CD4-positive, alpha-beta T cell treated with Interleukin-17A for 4 hours (primary cell): Measurements from ENCODE around the gene SYCN.

Experiments used
- DNase-seq: peaks from one replicate; pipeline ENCODE4 v3.0.0-alpha.2; 2020; ENCODE audit warnings: mixed read lengths

The SYCN gene

DNA sequence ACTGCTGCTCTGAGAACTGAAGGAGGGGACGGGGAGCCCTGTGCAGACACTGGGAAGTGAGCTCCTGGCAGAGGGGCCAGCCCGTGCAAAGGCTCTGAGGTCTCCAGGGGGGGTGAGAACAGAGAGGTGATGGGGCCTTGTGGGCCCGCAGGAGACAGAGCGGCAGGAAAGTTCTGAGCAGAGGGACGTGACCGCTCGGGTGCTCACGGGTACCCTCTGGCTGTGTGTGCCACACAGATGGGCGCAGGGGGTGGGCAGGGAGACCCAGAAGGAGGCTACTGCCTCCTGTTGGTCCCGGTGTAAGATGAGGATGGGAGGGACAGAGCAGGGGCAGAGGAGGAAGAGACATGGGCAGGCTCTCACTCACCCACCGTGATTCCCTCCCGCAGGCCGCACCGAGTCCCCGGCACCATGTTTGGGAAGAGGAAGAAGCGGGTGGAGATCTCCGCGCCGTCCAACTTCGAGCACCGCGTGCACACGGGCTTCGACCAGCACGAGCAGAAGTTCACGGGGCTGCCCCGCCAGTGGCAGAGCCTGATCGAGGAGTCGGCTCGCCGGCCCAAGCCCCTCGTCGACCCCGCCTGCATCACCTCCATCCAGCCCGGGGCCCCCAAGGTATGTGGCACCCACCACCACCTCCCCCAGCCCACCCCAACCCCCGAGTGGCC is 34.8 kb downstream of the SYCN start:
- DNase-seq = no peak

GRCh38 chr19:39168258-39169142 is 35.6 kb downstream of the SYCN start:
- DNase-seq = no peak

- DNase-seq = no peak
These were observed 36.4 kb downstream of the SYCN start for GRCh38 chr19:39167461-39168257.

- DNase-seq = no peak
These were observed 37.3 kb downstream of the SYCN start for GRCh38 chr19:39166571-39167391.

DNA sequence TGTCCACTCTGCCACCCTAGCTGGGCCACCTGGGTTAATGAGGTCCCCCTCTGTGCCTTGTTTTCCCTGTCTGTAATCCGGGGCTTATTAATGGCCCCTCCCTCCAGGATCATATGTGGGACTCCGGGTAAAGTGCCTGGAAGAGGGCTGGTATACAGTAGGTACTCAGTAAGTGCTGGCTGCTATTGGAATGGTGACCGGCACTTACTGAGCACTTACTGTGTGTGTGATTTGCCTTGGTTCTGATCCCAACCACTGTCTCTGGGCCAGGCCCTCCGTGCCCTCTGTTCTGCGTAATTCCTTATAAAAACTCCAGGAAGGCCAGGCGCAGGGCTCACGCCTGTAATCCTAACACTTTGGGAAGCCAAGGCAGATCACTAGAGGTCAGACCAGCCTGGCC is 38.2 kb downstream of the SYCN start:
- no peak for DNase-seq

DNA sequence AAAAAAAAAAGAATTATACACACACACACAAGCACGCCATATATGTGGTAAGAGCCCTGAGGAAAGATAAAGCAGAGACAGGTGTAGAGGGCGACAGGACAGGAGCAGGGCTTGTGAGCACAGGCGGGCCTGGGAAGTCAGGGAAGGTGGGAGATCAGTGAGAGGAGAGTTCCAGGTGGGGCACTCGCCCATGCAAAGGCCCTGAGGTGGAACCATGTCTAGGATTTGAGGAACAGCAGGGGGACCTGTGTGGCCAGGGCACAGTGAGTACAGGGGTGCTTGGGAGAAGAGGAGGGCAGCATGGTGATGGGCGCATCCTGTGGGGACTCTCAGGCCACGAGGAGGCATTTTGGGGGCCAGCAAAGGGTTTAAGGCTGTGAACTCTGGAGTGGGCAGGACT is 39.8 kb downstream of the SYCN start:
- no peak for DNase-seq

GRCh38 chr19:39163621-39164020 is 40.4 kb downstream of the SYCN start:
- no peak for DNase-seq

- DNase-seq = no peak
These were observed 41.5 kb downstream of the SYCN start for GRCh38 chr19:39162441-39163043.

- no peak for DNase-seq
These were observed 43.0 kb downstream of the SYCN start for GRCh38 chr19:39160889-39161672.

DNA sequence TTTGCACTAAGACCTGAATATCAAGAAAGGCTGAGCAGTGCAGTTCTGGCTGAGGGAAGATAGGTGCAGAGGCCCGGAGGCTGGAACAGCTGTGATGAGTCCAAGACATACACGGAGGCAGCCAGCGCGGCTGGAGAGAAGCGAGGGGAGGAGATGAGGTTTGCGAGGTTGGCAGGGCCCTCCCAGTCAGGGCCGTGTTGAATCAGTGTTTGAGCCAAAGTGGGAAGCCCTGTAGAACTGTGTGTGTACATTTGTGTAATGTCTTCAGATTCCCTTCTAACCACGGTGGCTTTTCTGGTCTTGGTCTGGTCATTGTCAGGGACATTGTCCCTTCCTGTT is 43.6 kb downstream of the SYCN start:
- no peak for DNase-seq

DNA sequence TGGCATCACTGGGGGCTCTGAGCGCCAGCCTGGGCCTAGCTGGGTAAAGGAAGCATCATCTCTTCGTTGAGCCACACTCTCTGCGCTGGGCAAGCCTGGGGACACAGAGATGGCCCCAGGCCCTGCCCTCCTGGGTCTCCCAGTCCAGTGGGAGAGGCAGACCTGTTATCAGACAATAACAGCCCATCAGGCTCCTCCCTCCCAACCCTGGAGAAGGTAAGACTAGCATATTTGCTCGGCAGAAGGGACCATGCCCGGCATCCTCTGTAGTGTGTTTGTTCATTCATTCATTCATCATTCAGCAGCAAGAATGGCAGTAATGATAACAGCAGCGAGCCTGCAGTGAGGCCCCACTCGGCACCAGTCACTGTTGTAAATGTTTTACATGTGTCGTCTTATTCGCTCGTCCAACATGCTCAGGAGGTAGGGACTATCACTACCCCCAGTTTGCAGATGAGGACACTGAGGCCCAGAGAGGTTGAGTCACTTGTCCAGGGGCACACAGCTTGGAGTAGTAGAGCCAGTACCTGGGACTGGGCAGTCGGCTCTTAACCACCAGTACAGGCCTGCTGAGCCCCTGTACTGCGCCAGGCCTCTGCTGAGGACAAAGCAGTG is 45.3 kb downstream of the SYCN start:
- no peak for DNase-seq

DNA sequence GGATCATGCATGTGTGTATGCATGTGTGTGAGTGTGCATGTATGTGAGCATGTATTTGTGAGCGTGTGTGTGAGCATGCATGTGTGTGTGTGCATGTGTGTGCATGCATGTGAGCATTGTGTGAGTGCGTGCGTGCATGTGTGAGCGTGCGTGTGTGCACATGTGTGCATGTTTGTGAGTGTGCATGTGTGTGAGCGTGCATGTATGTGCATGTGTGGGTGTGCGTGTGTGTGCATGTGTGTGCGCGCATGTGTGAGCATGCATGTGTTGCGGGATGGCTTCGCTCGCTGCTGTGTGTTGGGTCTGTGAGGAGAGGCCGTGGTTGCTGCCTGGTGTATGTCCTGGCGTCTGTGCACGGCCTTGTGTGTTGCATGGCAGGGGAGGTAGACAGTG is 46.1 kb downstream of the SYCN start:
- no peak for DNase-seq

- no peak for DNase-seq
These were observed 46.6 kb downstream of the SYCN start for GRCh38 chr19:39157275-39157996.

DNA sequence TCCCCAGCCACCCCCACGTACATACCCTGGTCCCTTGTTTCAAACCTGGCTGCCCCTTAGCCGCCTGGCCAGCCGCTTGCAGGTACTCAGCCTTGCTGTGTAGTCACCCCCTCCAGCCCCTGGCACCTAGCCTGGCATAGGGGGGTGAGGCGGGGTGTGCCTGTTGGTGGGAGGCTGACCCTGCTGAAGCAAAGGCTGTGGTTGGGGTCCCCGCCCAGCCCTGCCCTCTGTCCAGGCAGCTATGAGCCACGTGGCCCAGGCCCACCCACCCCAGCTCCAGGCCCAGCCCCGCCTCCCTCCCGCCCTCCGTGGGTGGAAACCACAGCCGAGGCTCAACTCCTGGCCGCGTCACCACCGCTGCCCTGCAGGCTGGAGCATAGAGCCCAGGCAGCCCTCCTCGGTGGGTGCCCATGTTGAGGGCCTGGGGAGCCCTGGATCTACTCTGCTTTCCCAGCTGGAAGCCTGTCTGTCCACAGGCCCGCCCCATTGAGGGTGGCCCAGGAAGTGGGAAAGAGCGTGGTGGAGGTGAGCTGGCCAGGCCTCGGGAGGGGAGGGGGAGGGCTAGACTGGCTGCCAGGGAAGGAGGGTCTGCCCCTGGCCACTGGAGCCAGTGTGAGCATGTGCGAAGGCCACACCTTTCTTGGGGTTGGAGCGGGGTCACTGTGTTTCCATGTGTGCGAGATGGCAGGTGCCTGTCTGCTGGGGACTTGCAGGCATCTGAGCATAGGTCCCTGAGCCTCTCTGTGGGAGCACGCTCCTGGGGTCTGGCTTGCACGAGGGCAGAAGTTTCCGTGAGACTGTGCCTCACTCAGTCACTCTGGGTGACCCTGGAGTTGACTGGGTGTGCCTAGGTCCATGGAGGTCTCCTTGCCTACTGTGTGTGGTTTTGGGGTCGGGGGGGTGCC is 47.5 kb downstream of the SYCN start:
- DNase-seq = no peak

- DNase-seq = no peak
These were observed 48.3 kb downstream of the SYCN start for GRCh38 chr19:39155741-39156140.

DNA sequence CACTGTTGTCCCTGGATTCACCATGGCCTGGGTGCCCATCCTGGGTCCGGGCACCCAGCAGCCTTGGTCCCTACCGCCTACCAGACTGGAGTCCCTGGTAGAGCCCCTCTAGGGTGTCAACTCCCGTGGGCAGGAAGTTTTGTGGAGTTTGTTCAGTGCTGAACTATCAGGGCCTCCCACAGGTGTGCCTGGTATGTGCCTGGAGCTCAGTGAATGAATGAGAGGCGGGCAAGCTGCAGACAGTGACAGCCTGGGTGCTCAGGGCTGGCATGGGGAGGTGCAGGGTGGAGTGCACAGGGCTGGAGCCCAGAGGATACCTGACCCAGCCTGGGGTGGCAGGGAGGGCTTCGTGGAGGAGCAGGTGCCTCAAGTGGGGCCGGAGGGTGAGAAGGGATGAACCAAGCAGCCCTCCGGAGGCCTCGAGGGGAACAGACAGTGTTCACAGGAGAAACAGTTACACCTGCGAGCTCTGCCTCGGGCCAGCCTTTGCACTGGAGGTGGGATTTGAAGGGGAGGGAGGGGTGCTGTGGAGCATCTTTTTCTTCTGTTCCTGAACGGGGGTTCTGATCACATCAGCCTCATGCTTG is 48.9 kb downstream of the SYCN start:
- no peak for DNase-seq

- no peak for DNase-seq
These were observed 49.4 kb downstream of the SYCN start for GRCh38 chr19:39154629-39155100.

- no peak for DNase-seq
These were observed 49.9 kb downstream of the SYCN start for GRCh38 chr19:39154100-39154628.
